ENCODE results near the gene KCNH6.

DNA sequence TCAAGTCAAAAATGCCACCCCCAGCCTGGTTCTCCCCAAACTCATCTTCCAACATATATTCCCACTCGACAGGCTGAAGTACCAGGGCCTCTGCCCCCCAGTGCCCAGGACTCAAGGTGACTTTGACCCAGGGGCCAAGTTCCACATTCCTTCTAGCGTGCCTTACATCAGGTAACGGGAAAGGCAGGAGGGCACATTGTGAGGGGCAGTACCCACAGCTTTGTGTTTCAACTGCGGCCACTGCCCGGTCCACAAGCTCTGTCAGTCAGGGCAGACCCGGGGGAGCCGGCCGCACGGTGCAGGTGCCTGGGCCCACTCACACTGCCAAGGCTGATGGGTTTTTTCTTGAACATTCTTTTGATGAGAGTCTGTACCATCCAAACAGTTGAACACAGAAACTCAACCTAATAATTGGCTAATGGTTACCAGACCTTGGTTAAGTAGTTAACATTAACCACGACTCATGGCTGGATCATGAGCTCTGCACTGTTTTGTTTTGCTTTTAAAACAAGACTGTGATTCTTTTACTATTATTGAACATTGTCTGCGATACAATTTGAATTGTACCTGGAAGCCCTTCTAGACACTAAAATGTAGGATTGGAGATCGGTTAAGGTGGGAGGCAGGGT lies 28.7 kb upstream of the KCNH6 start:
- TF ChIP-seq, protein P1, sequence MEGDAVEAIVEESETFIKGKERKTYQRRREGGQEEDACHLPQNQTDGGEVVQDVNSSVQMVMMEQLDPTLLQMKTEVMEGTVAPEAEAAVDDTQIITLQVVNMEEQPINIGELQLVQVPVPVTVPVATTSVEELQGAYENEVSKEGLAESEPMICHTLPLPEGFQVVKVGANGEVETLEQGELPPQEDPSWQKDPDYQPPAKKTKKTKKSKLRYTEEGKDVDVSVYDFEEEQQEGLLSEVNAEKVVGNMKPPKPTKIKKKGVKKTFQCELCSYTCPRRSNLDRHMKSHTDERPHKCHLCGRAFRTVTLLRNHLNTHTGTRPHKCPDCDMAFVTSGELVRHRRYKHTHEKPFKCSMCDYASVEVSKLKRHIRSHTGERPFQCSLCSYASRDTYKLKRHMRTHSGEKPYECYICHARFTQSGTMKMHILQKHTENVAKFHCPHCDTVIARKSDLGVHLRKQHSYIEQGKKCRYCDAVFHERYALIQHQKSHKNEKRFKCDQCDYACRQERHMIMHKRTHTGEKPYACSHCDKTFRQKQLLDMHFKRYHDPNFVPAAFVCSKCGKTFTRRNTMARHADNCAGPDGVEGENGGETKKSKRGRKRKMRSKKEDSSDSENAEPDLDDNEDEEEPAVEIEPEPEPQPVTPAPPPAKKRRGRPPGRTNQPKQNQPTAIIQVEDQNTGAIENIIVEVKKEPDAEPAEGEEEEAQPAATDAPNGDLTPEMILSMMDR (conservative IDR thresholded peaks at IDR 0.05; ENCODE audit: low read depth, low read length): no peak
- no peak for TF ChIP-seq EZH2 (IDR thresholded peaks at IDR 0.05; ENCODE audit: borderline replicate concordance, low read depth, low read length, poor library complexity, severe bottlenecking)

Data from A673 (cell line).